OCI-LY7 (cell line): ENCODE measurements around the gene MON2. TPM values are rescaled to one million over a fixed set of nuclear protein-coding genes. Genes with fewer than 3 reads are reported as not detected.
"Not testable (repeated sequence)": the region's sequence is repeated elsewhere in the genome, so short reads cannot be mapped to it uniquely, and the experiment has no call there.

Source experiments
- BruUV-seq: library from RNA; stranded (reverse); fragments of 400-500 nt; replicated peaks from 2 replicates; lab custom pipeline; 2021; lab: Mats Ljungman, UMichigan
- CTCF ChIA-PET: fragments of 300-600 bp; sonication (Branson Sonifier 250); formaldehyde crosslinking; loops from one replicate; lab custom pipeline; 2022; ENCODE audit warnings: antibody characterized with exemption; ENCODE audit not compliant: unreplicated experiment; lab: Charles Lee
- POLR2A ChIA-PET: fragments of 300-600 bp; sonication (Branson Sonifier 250); formaldehyde crosslinking; loops from one replicate; lab custom pipeline; 2022; ENCODE audit warnings: antibody characterized with exemption; lab: Charles Lee
- DNase-seq: peaks from one replicate; pipeline ENCODE4 v3.0.0-alpha.2; 2015; ENCODE audit warnings: low spot score
- H2AFZ ChIP-seq: fragments of 200-600 bp; sonication (generic), shearing (Covaris generic); 2 replicates; pipeline ENCODE4 v1.6.1; 2014; ENCODE audit warnings: mild to moderate bottlenecking, antibody characterized with exemption, low read length, moderate library complexity
- H3K27ac ChIP-seq: fragments of 200-600 bp; sonication (generic); 2 replicates; pipeline ENCODE4 v1.5.1; 2014; ENCODE audit warnings: mixed run types, low read depth, mild to moderate bottlenecking, moderate library complexity, low read length, inconsistent platforms; ENCODE audit not compliant: poor library complexity, severe bottlenecking
- H3K36me3 ChIP-seq: fragments of 200-600 bp; sonication (generic); 2 replicates; pipeline ENCODE4 v1.6.1; 2014; ENCODE audit warnings: mild to moderate bottlenecking, antibody characterized with exemption, low read length, moderate library complexity, mixed read lengths; ENCODE audit not compliant: insufficient read depth
- H3K4me1 ChIP-seq: fragments of 200-600 bp; sonication (generic); 2 replicates; pipeline ENCODE4 v1.5.1; 2014; ENCODE audit warnings: mild to moderate bottlenecking, low read length; ENCODE audit not compliant: insufficient read depth, poor library complexity, severe bottlenecking
- H3K4me2 ChIP-seq: fragments of 200-600 bp; sonication (generic); 2 replicates; pipeline ENCODE4 v1.6.1; 2014; ENCODE audit warnings: mild to moderate bottlenecking, low read length
- H3K4me3 ChIP-seq: fragments of 200-600 bp; sonication (generic); 2 replicates; pipeline ENCODE4 v1.5.1; 2014; ENCODE audit warnings: mild to moderate bottlenecking, low read depth, low read length; ENCODE audit not compliant: poor library complexity, severe bottlenecking
- H3K79me2 ChIP-seq: fragments of 200-600 bp; sonication (generic); 2 replicates; pipeline ENCODE4 v1.6.1; 2016; ENCODE audit warnings: low read depth, mild to moderate bottlenecking, low read length, moderate library complexity, mixed read lengths; ENCODE audit not compliant: insufficient read depth
- H3K9me2 ChIP-seq: fragments of 200-600 bp; sonication (generic); 2 replicates; pipeline ENCODE4 v1.6.1; 2016; ENCODE audit warnings: mild to moderate bottlenecking, low read length, mixed read lengths; ENCODE audit not compliant: insufficient read depth
- H3K9me3 ChIP-seq: fragments of 200-600 bp; sonication (generic); 2 replicates; pipeline ENCODE4 v1.6.1; 2014; ENCODE audit warnings: mild to moderate bottlenecking, mixed run types, low read length, mixed read lengths
- H4K20me1 ChIP-seq: fragments of 200-600 bp; sonication (generic); 2 replicates; pipeline ENCODE4 v1.6.1; 2014; ENCODE audit warnings: mild to moderate bottlenecking, antibody characterized with exemption, low read length, moderate library complexity, mixed read lengths; ENCODE audit not compliant: insufficient read depth
- EZH2phosphoT487 ChIP-seq: fragments of 200-600 bp; sonication (generic); IDR thresholded peaks from 2 replicates; pipeline ENCODE4 v1.6.1; 2018; ENCODE audit warnings: low read depth, borderline replicate concordance, mild to moderate bottlenecking, mixed run types, antibody characterized with exemption, low read length, moderate library complexity, mixed read lengths
- intact Hi-C: fragments of 100-400 bp; cut with micrococcal nuclease; formaldehyde crosslinking; loops from one replicate; pipeline ENCODE4 v1.10.0; 2022; ENCODE audit not compliant: unreplicated experiment
- total RNA-seq, 2 experiments: library from RNA; depleted of rRNA in 1 of 2; stranded (reverse); fragments of >200 nt in 1 of 2; shearing (Covaris generic) in 1 of 2; gene quantifications; 2 replicates each; pipeline ENCODE4 v1.2.3, GENCODE V29; 2014 to 2022
- TF ChIP-seq, protein P1 (sequence below): fragments of 200-600 bp; sonication (generic); conservative IDR thresholded peaks from 2 replicates; pipeline ENCODE4 v1.5.1; 2014; ENCODE audit warnings: mild to moderate bottlenecking, antibody characterized with exemption, low read length, moderate library complexity, mixed read lengths

Gene MON2
- total RNA-seq, 2 experiments from 2014 or later = 31.6 to 54.7 TPM

DNA sequence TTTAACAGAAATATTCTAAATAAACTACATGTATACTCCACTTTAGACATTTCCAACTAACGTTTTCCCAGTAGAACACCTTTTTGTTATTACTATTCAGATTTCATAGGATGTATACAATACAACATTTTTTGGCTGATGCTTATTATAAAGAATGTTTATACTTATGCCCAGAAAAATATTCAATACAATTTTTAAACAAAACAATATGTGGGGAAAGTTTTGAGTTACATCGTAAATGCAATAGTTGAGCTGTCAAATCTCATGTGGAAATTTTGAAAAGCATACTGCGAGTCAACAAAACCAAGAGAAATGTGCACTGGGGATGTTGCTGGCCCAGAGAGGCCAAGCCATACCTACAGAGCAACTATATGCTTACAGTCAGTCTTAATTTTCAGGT, 18.2 kb upstream of the MON2 start:
- TF ChIP-seq EZH2phosphoT487 = no peak
- TF ChIP-seq, protein P1, sequence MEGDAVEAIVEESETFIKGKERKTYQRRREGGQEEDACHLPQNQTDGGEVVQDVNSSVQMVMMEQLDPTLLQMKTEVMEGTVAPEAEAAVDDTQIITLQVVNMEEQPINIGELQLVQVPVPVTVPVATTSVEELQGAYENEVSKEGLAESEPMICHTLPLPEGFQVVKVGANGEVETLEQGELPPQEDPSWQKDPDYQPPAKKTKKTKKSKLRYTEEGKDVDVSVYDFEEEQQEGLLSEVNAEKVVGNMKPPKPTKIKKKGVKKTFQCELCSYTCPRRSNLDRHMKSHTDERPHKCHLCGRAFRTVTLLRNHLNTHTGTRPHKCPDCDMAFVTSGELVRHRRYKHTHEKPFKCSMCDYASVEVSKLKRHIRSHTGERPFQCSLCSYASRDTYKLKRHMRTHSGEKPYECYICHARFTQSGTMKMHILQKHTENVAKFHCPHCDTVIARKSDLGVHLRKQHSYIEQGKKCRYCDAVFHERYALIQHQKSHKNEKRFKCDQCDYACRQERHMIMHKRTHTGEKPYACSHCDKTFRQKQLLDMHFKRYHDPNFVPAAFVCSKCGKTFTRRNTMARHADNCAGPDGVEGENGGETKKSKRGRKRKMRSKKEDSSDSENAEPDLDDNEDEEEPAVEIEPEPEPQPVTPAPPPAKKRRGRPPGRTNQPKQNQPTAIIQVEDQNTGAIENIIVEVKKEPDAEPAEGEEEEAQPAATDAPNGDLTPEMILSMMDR = no peak
- Histone ChIP-seq H3K36me3 (no peaks in the 10 kb centered on the region), H4K20me1 (no peaks in the 10 kb centered on the region), H2AFZ (no peak overlapping the region), H3K27ac (no peak overlapping the region), H3K4me2 (no peak overlapping the region), H3K4me1 (no peaks in the 10 kb centered on the region), H3K79me2 (no peaks in the 10 kb centered on the region), H3K9me2 (no peaks in the 10 kb centered on the region), H3K9me3 (peaks cover 7% of the 10 kb centered on the region; the same call in 1 of the 2 replicates), H3K4me3 (no peak overlapping the region)
- DNase-seq = no peak
- intact Hi-C loops = no loop called here
- ChIA-PET CTCF (no interaction called here), POLR2A (interaction anchor here (0.6 kb wide), 1 partner anchor 136 kb away, joined by 4 read pairs; no protein-coding TSS in a partner anchor)
- BruUV-seq = no TSS peak

DNA sequence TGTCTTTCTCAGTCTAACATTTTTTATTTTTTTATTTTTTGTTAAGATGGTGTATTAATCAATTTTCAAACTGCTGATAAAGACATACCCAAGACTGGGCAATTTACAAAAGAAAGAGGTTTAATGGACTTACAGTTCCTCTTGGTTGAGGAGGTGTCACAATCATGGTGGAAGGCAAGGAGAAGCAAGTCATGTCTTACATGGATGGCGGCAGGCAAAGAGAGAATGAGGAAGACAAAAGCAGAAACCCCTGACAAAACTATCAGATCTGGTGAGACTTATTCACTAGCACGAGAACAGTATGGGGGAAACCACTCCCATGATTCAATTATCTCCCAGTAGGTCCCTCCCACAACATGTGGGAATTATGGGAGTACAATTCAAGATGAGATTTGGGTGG, 11.2 kb upstream of the MON2 start:
- H3K27ac ChIP-seq, H3K36me3 ChIP-seq, H3K4me1 ChIP-seq, DNase-seq, BruUV-seq, H3K9me2 ChIP-seq, H3K9me3 ChIP-seq, intact Hi-C loops, H3K4me3 ChIP-seq, H2AFZ ChIP-seq, H4K20me1 ChIP-seq, H3K79me2 ChIP-seq, CTCF ChIA-PET, H3K4me2 ChIP-seq, POLR2A ChIA-PET: not testable (repeated sequence)

DNA sequence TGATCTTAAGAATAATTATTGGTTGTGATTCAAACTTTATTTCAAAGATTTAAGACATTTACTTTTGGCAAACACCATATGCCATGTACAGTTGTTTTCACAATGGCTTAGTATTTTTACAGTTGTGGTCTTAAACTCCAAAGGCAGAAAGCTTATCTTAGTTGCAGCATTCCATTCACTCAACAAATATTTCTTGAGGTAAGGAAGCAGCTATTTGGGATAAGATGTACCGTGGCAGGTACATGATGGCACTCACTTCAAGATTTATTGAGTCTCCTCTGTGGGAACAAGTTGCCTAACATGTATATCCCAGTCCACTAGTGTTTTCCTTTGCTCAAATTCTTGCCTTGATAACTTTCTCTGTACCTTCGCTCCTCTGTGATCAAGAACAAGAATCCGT, 8.0 kb upstream of the MON2 start:
- TF ChIP-seq, protein P1 = no peak
- TF ChIP-seq EZH2phosphoT487 = no peak
- no peaks in the 10 kb centered on the region for H3K79me2 ChIP-seq
- H3K4me3 ChIP-seq = no peak overlapping the region
- no peak for DNase-seq
- no peaks in the 10 kb centered on the region for H3K36me3 ChIP-seq
- intact Hi-C loops = no loop called here
- H3K4me1 ChIP-seq = no peaks in the 10 kb centered on the region
- H3K27ac ChIP-seq = no peak overlapping the region
- POLR2A ChIA-PET = interaction anchor here (0.7 to 2.4 kb wide), 2 partner anchors 9 to 11 kb away, joined by 4 to 10 read pairs; partner anchors contain the start of gene MON2
- H3K9me2 ChIP-seq = no peaks in the 10 kb centered on the region
- BruUV-seq = no TSS peak
- H3K9me3 ChIP-seq = peaks cover 2% of the 10 kb centered on the region
- CTCF ChIA-PET = no interaction called here
- no peak overlapping the region for H3K4me2 ChIP-seq
- no peaks in the 10 kb centered on the region for H4K20me1 ChIP-seq
- no peak overlapping the region for H2AFZ ChIP-seq
